ENCODE results near the gene ZBTB40.

The ZBTB40 gene

DNA sequence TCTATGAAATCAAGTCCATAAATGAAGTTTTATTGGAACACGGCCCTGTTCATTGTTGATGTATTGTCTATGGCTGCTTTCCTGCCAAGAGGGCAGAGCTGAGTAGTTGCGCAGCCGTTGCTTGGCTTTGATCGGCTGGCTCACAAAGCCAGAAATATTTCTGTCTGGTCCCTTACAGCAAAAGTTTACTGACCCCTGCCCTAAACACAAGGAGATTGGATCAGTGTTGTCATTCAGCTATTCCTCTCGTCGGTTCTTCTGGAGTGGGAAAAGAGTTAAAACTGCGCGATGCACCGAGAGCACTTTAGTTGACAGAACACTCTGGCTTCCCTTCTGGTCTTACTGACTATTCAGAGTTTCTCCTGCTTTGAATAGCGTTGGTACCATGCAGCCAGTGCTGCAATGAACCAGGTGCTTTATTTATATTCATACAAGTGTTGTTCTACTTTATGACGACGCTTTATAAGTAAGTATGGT, 868 bp downstream of the ZBTB40 start:
- Histone ChIP-seq H3K4me1 (ENCODE audit: insufficient read depth, low read length) (peaks cover 24% of the 10 kb centered on the region), H3K9ac (ENCODE audit: low read depth, low read length) (peak overlapping the region; percentile 76), H3K4me2 (ENCODE audit: insufficient read depth, low read length) (peak overlapping the region; percentile 82), H4K20me1 (ENCODE audit: insufficient read depth, low read length) (no peaks in the 10 kb centered on the region), H3K36me3 (ENCODE audit: insufficient read depth, low read length) (no peaks in the 10 kb centered on the region; the same call in 1 of the 2 replicates), H3K27ac (ENCODE audit: low read length) (peak overlapping the region; percentile 74), H3K27me3 (ENCODE audit: insufficient read depth, low read length, poor library complexity) (no peaks in the 10 kb centered on the region), H3K4me3 (ENCODE audit: low read depth in 1 of 2, low read length in 2 of 2) (peak overlapping the region; percentile 81 to 84), H2AFZ (ENCODE audit: low read depth, low read length) (peak overlapping the region; percentile 82), H3K9me3 (ENCODE audit: insufficient read depth, low read length, severe bottlenecking) (peaks cover 3% of the 10 kb centered on the region), H3K79me2 (ENCODE audit: insufficient read depth, low read length) (peaks cover 46% of the 10 kb centered on the region)
- DNase-seq (peak; percentile 25), ATAC-seq (ENCODE audit: insufficient read depth, low read depth) (peak; percentile 37)
- TF ChIP-seq, protein P1, sequence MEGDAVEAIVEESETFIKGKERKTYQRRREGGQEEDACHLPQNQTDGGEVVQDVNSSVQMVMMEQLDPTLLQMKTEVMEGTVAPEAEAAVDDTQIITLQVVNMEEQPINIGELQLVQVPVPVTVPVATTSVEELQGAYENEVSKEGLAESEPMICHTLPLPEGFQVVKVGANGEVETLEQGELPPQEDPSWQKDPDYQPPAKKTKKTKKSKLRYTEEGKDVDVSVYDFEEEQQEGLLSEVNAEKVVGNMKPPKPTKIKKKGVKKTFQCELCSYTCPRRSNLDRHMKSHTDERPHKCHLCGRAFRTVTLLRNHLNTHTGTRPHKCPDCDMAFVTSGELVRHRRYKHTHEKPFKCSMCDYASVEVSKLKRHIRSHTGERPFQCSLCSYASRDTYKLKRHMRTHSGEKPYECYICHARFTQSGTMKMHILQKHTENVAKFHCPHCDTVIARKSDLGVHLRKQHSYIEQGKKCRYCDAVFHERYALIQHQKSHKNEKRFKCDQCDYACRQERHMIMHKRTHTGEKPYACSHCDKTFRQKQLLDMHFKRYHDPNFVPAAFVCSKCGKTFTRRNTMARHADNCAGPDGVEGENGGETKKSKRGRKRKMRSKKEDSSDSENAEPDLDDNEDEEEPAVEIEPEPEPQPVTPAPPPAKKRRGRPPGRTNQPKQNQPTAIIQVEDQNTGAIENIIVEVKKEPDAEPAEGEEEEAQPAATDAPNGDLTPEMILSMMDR (IDR thresholded peaks at IDR 0.05; ENCODE audit: borderline replicate concordance, extremely low read depth, low read length, poor library complexity, severe bottlenecking), result no peak
- TF ChIP-seq EZH2 (IDR thresholded peaks at IDR 0.05; ENCODE audit: borderline replicate concordance, low read depth, low read length, severe bottlenecking), result no peak

DNA sequence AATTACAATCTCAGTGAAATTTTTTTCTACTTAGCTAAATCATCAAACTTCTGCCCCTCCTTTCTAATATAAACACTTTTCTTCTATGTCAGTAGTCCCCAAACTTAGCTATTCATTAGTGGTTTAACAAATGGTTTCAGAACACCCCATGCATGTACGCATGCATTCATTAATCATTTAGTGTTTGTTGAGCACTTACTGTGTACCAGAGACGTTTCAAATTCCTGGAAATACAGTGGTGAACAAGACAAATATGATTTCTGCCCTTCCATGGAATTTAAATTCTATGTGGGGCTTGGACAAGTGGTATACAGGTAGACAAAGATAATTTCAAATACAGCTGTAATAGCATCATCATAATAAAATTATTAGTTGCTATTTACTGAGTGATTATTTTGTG, 1.5 kb downstream of the ZBTB40 start:
- Histone ChIP-seq H3K79me2 (ENCODE audit: insufficient read depth, low read length) (peaks cover 52% of the 10 kb centered on the region), H3K27me3 (ENCODE audit: insufficient read depth, low read length, poor library complexity) (no peaks in the 10 kb centered on the region), H3K9me3 (ENCODE audit: insufficient read depth, low read length, severe bottlenecking) (peaks cover 3% of the 10 kb centered on the region), H3K4me3 (ENCODE audit: low read depth in 1 of 2, low read length in 2 of 2) (peak overlapping the region; percentile 81 to 84; a peak in 3 of 4 replicates), H3K9ac (ENCODE audit: low read depth, low read length) (peak overlapping the region; percentile 76), H3K36me3 (ENCODE audit: insufficient read depth, low read length) (no peaks in the 10 kb centered on the region; the same call in 1 of the 2 replicates), H2AFZ (ENCODE audit: low read depth, low read length) (no peak overlapping the region), H3K4me2 (ENCODE audit: insufficient read depth, low read length) (peak overlapping the region; percentile 82), H3K4me1 (ENCODE audit: insufficient read depth, low read length) (peaks cover 24% of the 10 kb centered on the region), H4K20me1 (ENCODE audit: insufficient read depth, low read length) (peaks cover 6% of the 10 kb centered on the region; the same call in 1 of the 2 replicates), H3K27ac (ENCODE audit: low read length) (no peak overlapping the region)
- TF ChIP-seq, protein P1 (IDR thresholded peaks at IDR 0.05; ENCODE audit: borderline replicate concordance, extremely low read depth, low read length, poor library complexity, severe bottlenecking), result no peak
- no peak for TF ChIP-seq EZH2 (IDR thresholded peaks at IDR 0.05; ENCODE audit: borderline replicate concordance, low read depth, low read length, severe bottlenecking)
- ATAC-seq (ENCODE audit: insufficient read depth, low read depth) (no peak), DNase-seq (no peak)

DNA sequence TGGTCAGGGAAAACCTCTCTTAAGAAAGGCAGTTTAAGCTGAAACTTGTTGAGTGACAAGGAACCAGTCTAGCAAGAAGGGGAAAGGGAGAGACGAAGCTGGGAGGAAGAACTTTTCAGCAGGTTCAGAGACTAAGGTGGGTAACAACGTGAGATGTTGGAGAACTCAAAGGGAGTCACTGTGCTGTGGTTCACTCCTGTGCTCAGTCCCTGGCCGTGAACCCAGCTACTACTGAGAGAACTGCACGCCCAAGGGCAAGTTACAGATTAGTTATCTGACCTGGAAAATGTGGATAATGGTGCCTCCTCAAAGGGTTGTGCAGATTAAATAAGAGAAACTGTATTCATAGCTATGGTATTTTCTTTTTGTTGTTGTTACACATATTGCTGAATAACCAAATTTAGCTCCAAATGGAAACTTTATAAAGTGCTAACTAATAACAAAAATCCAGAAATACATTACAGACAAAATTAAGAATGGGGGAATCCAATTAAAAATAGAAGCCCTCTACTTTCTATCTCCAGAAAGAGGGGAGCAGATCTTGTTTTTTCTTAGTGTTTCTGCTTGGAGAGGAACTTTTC, 2.9 kb downstream of the ZBTB40 start:
- Histone ChIP-seq H3K9ac (ENCODE audit: low read depth, low read length) (no peak overlapping the region), H3K4me1 (ENCODE audit: insufficient read depth, low read length) (peaks cover 24% of the 10 kb centered on the region), H4K20me1 (ENCODE audit: insufficient read depth, low read length) (peaks cover 8% of the 10 kb centered on the region; the same call in 1 of the 2 replicates), H3K36me3 (ENCODE audit: insufficient read depth, low read length) (no peaks in the 10 kb centered on the region; the same call in 1 of the 2 replicates), H3K4me3 (ENCODE audit: low read depth in 1 of 2, low read length in 2 of 2) (no peak overlapping the region), H3K9me3 (ENCODE audit: insufficient read depth, low read length, severe bottlenecking) (peaks cover 3% of the 10 kb centered on the region), H3K27ac (ENCODE audit: low read length) (no peak overlapping the region), H2AFZ (ENCODE audit: low read depth, low read length) (no peak overlapping the region), H3K4me2 (ENCODE audit: insufficient read depth, low read length) (no peak overlapping the region), H3K27me3 (ENCODE audit: insufficient read depth, low read length, poor library complexity) (no peaks in the 10 kb centered on the region), H3K79me2 (ENCODE audit: insufficient read depth, low read length) (peaks cover 63% of the 10 kb centered on the region)
- no peak for ATAC-seq (ENCODE audit: insufficient read depth, low read depth)
- TF ChIP-seq, protein P1 (IDR thresholded peaks at IDR 0.05; ENCODE audit: borderline replicate concordance, extremely low read depth, low read length, poor library complexity, severe bottlenecking), result no peak
- TF ChIP-seq EZH2 (IDR thresholded peaks at IDR 0.05; ENCODE audit: borderline replicate concordance, low read depth, low read length, severe bottlenecking), result no peak
- no peak for DNase-seq

Data from DND-41 (cell line).